ENCODE results near the gene KLK6. TPM values are rescaled to one million over a fixed set of nuclear protein-coding genes. Genes with fewer than 3 reads are reported as not detected.

Gene KLK6
- total RNA-seq, 1 donor from 2014 or later: 3.5 TPM

DNA sequence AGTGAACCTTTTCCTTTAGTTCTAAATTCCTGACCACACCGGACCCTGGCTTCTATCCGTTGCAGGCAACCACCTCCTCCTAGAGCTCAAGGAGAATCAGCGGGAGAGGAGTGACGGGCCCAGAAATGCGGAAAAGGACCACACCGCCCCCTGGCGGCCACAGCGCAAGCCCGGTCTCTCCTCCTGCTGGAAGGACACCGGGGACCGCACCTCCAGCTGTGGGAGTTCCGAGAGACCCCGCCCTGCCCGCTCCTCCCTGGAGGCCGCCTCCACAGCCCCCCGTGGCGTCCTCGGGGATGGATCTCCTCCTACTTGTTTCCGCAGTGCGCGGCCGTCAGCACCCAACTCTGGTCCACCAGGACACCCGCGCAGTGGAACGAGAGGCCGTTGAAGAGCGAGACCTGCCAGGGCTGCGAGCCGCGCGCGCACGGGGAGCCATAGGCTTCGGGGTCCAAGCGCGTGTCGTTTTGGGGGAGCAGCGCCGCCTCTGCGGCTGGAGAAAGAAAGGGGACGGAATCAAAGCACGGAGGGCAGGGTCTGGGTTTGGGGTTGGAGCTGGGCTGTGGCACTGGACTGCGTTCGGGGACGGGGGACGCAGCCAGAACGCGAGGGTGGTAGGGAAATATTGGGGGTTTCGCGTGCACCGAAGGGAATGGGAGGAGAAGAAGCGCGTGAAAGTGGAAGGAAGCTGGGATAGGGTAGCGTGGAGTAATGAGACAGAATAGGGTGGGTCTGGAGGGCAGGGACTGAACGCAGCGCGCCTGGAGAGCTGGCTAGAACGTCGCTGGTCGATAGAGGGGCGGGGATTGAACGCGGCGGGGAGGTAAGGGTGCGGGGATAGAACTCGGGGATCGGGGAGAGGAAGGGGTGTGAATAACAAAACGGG lies 47.6 kb upstream of the KLK6 start:
- Histone ChIP-seq H2AFZ (ENCODE audit: low read depth, low read length) (no peak overlapping the region), H3K9ac (ENCODE audit: low read length) (no peak overlapping the region)
- TF ChIP-seq CTCF (IDR thresholded peaks at IDR 0.05; ENCODE audit: insufficient read depth, low read depth, low read length) (no peak), EZH2 (IDR thresholded peaks at IDR 0.05; ENCODE audit: insufficient read depth, low read length) (no peak)

GRCh38 chr19:51015691-51016267 lies 46.4 kb upstream of the KLK6 start:
- DNase-seq (ENCODE audit: low read depth) (no peak), FAIRE-seq (no peak)
- TF ChIP-seq CTCF (IDR thresholded peaks at IDR 0.05; ENCODE audit: insufficient read depth, low read depth, low read length) (no peak), EZH2 (IDR thresholded peaks at IDR 0.05; ENCODE audit: insufficient read depth, low read length) (no peak)
- Histone ChIP-seq H2AFZ (ENCODE audit: low read depth, low read length) (no peak overlapping the region), H3K27me3 (ENCODE audit: insufficient read depth, low read length) (peaks cover 5% of the 10 kb centered on the region), H3K36me3 (ENCODE audit: insufficient read depth, low read length) (no peaks in the 10 kb centered on the region), H3K4me2 (ENCODE audit: low read length) (no peak overlapping the region), H3K79me2 (ENCODE audit: insufficient read depth, low read length) (no peaks in the 10 kb centered on the region), H3K9ac (ENCODE audit: low read length) (no peak overlapping the region), H3K4me1 (ENCODE audit: insufficient read depth, low read length) (no peaks in the 10 kb centered on the region), H3K27ac (ENCODE audit: low read depth, low read length) (no peak overlapping the region), H3K4me3 (ENCODE audit: insufficient read depth, low read depth, low read length) (no peak overlapping the region), H4K20me1 (ENCODE audit: insufficient read depth, low read length) (no peaks in the 10 kb centered on the region), H3K9me3 (ENCODE audit: insufficient read depth, low read depth, low read length) (no peaks in the 10 kb centered on the region)
- H3K27me3 Mint-ChIP-seq (ENCODE audit: low read depth, unreplicated experiment): peaks cover 57% of the 10 kb centered on the region
- no peak overlapping the region for H3K4me3 Mint-ChIP-seq (ENCODE audit: unreplicated experiment)
- H3K27ac Mint-ChIP-seq (ENCODE audit: unreplicated experiment): peak overlapping the region; percentile 87
- H3K9me3 Mint-ChIP-seq (ENCODE audit: unreplicated experiment): peaks cover 11% of the 10 kb centered on the region
- peaks cover 5% of the 10 kb centered on the region for H3K4me1 Mint-ChIP-seq (ENCODE audit: low read depth, unreplicated experiment)
- H3K36me3 Mint-ChIP-seq (ENCODE audit: low read depth, unreplicated experiment): no peaks in the 10 kb centered on the region

More for the DNA sequence above, 47.6 kb upstream of the KLK6 start:
- no peak for DNase-seq (ENCODE audit: low read depth)
- Mint-ChIP-seq H3K4me3 (ENCODE audit: unreplicated experiment) (peak overlapping the region; percentile 79), H3K27ac (ENCODE audit: unreplicated experiment) (peak overlapping the region; percentile 66), H3K9me3 (ENCODE audit: unreplicated experiment) (peaks cover 11% of the 10 kb centered on the region), H3K36me3 (ENCODE audit: low read depth, unreplicated experiment) (no peaks in the 10 kb centered on the region), H3K4me1 (ENCODE audit: low read depth, unreplicated experiment) (peaks cover 5% of the 10 kb centered on the region), H3K27me3 (ENCODE audit: low read depth, unreplicated experiment) (peaks cover 58% of the 10 kb centered on the region)
- Histone ChIP-seq H3K9me3 (ENCODE audit: insufficient read depth, low read depth, low read length) (no peaks in the 10 kb centered on the region), H3K4me3 (ENCODE audit: insufficient read depth, low read depth, low read length) (no peak overlapping the region), H3K79me2 (ENCODE audit: insufficient read depth, low read length) (no peaks in the 10 kb centered on the region), H4K20me1 (ENCODE audit: insufficient read depth, low read length) (no peaks in the 10 kb centered on the region), H3K4me1 (ENCODE audit: insufficient read depth, low read length) (no peaks in the 10 kb centered on the region), H3K27ac (ENCODE audit: low read depth, low read length) (no peak overlapping the region), H3K27me3 (ENCODE audit: insufficient read depth, low read length) (peaks cover 5% of the 10 kb centered on the region), H3K36me3 (ENCODE audit: insufficient read depth, low read length) (no peaks in the 10 kb centered on the region), H3K4me2 (ENCODE audit: low read length) (no peak overlapping the region)
- FAIRE-seq: no peak

All from astrocyte (in vitro differentiated cells and primary cell).